Esophagus squamous epithelium (tissue), 4 donors: ENCODE data around the gene SMC6.

Experiments used
- CTCF ChIP-seq, 6 experiments: fragments of 450-650 bp in 4 of 6; fragments of 200-600 bp in 2 of 6; sonication (generic) in 2 of 6; IDR thresholded peaks; one replicate each; pipeline ENCODE4 v1.5.1; 2016 to 2019; ENCODE audit warnings: antibody characterized with exemption in 6 of 6, mild to moderate bottlenecking in 4 of 6, moderate library complexity in 4 of 6
- POLR2A ChIP-seq, 4 donors: fragments of 450-650 bp; IDR thresholded peaks; one replicate each; pipeline ENCODE4 v1.6.1; 2017; ENCODE audit warnings: antibody characterized with exemption in 4 of 4, mild to moderate bottlenecking in 4 of 4, moderate library complexity in 3 of 4

DNA sequence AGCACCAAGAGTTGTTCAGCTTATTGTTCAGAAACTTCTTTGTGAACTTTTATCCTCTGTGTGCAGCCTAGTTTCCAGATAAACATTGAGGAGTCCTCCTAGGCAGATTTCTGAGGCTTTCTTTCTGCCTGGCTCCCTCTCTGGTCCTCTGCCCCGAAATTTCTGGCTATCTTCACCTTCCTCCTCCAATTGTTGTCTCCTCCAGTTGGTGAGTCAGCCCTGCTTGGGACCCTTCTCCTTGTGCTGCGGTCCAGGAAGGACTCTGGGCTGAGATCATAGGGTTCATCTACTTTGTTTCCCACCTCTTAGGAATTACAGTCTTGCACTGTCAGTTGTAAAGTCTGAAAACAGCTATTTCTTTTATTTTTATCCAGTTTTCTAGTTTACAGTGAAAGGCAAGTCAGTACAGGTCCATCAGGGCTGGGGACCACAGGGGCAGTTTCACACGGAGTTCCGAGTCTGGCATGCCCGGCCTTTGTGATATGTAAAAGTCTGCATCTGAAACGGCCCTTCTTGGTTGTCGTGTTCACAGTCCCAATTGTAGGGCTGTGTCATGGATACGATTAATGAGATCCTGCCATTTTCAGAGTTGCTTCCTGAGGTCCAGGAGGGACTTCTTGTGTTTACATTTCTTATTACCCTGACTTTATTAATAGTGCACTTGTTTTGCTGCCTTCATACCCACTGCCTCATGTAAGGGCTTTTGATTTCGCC lies 100.8 kb downstream of the SMC6 start:
- no peak for TF ChIP-seq CTCF (IDR thresholded peaks at IDR 0.05)
- TF ChIP-seq POLR2A (IDR thresholded peaks at IDR 0.05) = no peak
